ENCODE data around the gene MANEA. TPM values are rescaled to one million over a fixed set of nuclear protein-coding genes. Genes with fewer than 3 reads are reported as not detected.

MANEA gene
- total and polyA plus RNA-seq, 10 of the 15 experiments (the other 5 are each of a cell fraction or from before 2014, with no cell fraction given), result 5.8 to 19.5 (median 12.5) TPM

DNA sequence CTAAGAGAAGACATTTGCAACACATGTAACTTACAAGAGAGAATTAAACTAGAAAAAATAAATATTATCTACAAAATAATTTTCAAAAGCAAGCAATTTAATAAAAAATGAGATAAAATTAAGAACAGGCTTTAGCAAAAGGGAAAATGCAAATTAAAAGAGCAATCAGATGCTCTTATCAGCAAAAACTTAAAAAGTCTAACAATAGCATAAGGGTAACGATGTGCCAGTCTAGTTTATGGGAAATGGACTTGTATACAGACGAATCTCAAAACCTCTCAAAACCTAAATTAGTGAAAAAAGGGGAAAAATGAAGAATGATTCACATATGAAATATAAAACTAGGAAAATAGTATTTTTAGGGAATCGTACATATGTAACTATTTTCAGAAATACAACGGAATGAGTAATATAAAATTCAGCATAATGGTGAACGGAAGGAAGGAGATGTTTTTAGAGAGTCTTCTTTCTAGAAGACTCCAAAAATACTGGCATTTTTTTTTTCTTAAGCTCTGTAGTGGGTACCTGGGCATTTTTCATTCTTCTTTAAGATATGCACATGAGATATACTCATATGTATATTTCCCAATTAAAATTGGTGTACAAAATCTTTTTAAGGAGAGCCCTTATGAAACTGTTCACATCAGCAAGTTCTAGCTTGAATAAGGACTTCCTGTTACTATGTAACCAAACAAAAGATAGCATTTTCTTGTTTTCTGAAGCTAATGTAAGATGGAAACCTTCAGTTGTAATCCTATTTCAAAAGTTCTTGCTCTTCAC is 927 bp upstream of the MANEA start:
- Histone ChIP-seq H3K27me3 (replicated peaks in 1 of 2; ENCODE audit: control insufficient read depth in 2 of 2, insufficient read depth in 2 of 2, low read length in 1 of 2) (no peaks in the 10 kb centered on the region), H3K27ac (ENCODE audit: control insufficient read depth, insufficient read depth) (peak overlapping the region; percentile 93), H3K4me2 (ENCODE audit: control insufficient read depth, insufficient read depth) (peak overlapping the region; percentile 77), H3K4me1 (ENCODE audit: control insufficient read depth, insufficient read depth, low read length) (no peaks in the 10 kb centered on the region; the same call in 1 of the 2 replicates), H3K79me2 (ENCODE audit: control insufficient read depth, insufficient read depth, low read length) (peaks cover 52% of the 10 kb centered on the region), H3K9me3 (replicated peaks; ENCODE audit: control insufficient read depth, insufficient read depth, low read length) (no peaks in the 10 kb centered on the region), H3K4me3 (peak overlapping the region; percentile 92), H2AFZ (ENCODE audit: control insufficient read depth, low read depth, low read length) (peak overlapping the region; percentile 75), H4K20me1 (ENCODE audit: control insufficient read depth, insufficient read depth) (no peaks in the 10 kb centered on the region), H3K36me3 (ENCODE audit: control insufficient read depth in 2 of 2, insufficient read depth in 2 of 2, low read length in 1 of 2) (no peaks in the 10 kb centered on the region), H3K9ac (ENCODE audit: control insufficient read depth, insufficient read depth, low read length) (peak overlapping the region; percentile 79)
- DNase-seq (ENCODE audit: low read depth, low spot score), result no peak
- CTCF ChIA-PET, result no interaction called here
- BruUV-seq (replicated peaks), result no TSS peak
- TF ChIP-seq ZBED1 (IDR thresholded peaks at IDR 0.05; ENCODE audit: borderline replicate concordance), result no peak
- TF ChIP-seq NFIC (IDR thresholded peaks at IDR 0.05; ENCODE audit: low read depth, low read length), result peak; percentile 50; the same call in 1 of the 2 replicates
- TF ChIP-seq, protein P1, sequence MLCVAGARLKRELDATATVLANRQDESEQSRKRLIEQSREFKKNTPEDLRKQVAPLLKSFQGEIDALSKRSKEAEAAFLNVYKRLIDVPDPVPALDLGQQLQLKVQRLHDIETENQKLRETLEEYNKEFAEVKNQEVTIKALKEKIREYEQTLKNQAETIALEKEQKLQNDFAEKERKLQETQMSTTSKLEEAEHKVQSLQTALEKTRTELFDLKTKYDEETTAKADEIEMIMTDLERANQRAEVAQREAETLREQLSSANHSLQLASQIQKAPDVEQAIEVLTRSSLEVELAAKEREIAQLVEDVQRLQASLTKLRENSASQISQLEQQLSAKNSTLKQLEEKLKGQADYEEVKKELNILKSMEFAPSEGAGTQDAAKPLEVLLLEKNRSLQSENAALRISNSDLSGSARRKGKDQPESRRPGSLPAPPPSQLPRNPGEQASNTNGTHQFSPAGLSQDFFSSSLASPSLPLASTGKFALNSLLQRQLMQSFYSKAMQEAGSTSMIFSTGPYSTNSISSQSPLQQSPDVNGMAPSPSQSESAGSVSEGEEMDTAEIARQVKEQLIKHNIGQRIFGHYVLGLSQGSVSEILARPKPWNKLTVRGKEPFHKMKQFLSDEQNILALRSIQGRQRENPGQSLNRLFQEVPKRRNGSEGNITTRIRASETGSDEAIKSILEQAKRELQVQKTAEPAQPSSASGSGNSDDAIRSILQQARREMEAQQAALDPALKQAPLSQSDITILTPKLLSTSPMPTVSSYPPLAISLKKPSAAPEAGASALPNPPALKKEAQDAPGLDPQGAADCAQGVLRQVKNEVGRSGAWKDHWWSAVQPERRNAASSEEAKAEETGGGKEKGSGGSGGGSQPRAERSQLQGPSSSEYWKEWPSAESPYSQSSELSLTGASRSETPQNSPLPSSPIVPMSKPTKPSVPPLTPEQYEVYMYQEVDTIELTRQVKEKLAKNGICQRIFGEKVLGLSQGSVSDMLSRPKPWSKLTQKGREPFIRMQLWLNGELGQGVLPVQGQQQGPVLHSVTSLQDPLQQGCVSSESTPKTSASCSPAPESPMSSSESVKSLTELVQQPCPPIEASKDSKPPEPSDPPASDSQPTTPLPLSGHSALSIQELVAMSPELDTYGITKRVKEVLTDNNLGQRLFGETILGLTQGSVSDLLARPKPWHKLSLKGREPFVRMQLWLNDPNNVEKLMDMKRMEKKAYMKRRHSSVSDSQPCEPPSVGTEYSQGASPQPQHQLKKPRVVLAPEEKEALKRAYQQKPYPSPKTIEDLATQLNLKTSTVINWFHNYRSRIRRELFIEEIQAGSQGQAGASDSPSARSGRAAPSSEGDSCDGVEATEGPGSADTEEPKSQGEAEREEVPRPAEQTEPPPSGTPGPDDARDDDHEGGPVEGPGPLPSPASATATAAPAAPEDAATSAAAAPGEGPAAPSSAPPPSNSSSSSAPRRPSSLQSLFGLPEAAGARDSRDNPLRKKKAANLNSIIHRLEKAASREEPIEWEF (IDR thresholded peaks at IDR 0.05; ENCODE audit: insufficient replicate concordance, low read depth, low read length), result no peak
- no peak for TF ChIP-seq WRNIP1 (IDR thresholded peaks at IDR 0.05; ENCODE audit: borderline replicate concordance, low read depth, low read length)
- TF ChIP-seq EED (IDR thresholded peaks at IDR 0.05; ENCODE audit: low read depth), result no peak
- 0 out of 2 replicates have a peak, but pooled peaks have one; percentile 71 for TF ChIP-seq PAX8 (IDR thresholded peaks at IDR 0.05)
- TF ChIP-seq ZNF217 (IDR thresholded peaks at IDR 0.05), result no peak
- 0 out of 2 replicates have a peak, but pooled peaks have one; percentile 30 for TF ChIP-seq PML (IDR thresholded peaks at IDR 0.05; ENCODE audit: low read length)
- TF ChIP-seq KAT2A (conservative IDR thresholded peaks at IDR 0.05; ENCODE audit: control insufficient read depth, low read depth, low read length), result no peak
- TF ChIP-seq SIX5 (IDR thresholded peaks at IDR 0.05; ENCODE audit: low read depth, low read length, severe bottlenecking), result no peak
- TF ChIP-seq SPI1 (IDR thresholded peaks at IDR 0.05; ENCODE audit: borderline replicate concordance, insufficient read depth, low read depth, low read length), result peak; percentile 23; the same call in 1 of the 2 replicates
- no peak for TF ChIP-seq ZBTB33 (IDR thresholded peaks at IDR 0.05)
- POLR2A ChIA-PET, result interaction anchor here (1.4 kb wide), 1 partner anchor 10 kb away, joined by 5 read pairs; no protein-coding TSS in a partner anchor
- SMC1A ChIA-PET (ENCODE audit: uncharacterized antibody, unreplicated experiment), result interaction anchor here (1.2 kb wide), 1 partner anchor 11 kb away, joined by 4 read pairs; no protein-coding TSS in a partner anchor
- FAIRE-seq, result no peak
- in situ Hi-C loops (cut with MboI), result loop anchor here (10.0 kb wide), 1 partner anchor 948 kb away; the partner anchor contains the start of gene UFL1
- RAD21 ChIA-PET (ENCODE audit: unreplicated experiment), result no interaction called here
- under 1% methylated on average over 5 of the region's 5 CpGs for WGBS (ENCODE audit: insufficient coverage, insufficient replicate concordance, low lambda C conversion rate, missing lambda C conversion rate)
- peak; percentile 37 for ATAC-seq
- intact Hi-C loops (cut with micrococcal nuclease; ENCODE audit: unreplicated experiment), result loop anchor here (5.0 kb wide), 2 partner anchors 946 to 1321 kb away; partner anchors contain the start of genes NDUFAF4 and UFL1
